ENCODE measurements around the gene PASK.

PASK gene

GRCh38 chr2:241067501-241068135 is 81.7 kb downstream of the PASK start:
- ChIA-PET POLR2A (interaction anchor here (1.3 kb wide), 1 partner anchor 11 kb away, joined by 4 read pairs; no protein-coding TSS in a partner anchor), CTCF (interaction anchor here (1.2 kb wide), 1 partner anchor 11 kb away, joined by 6 read pairs; no protein-coding TSS in a partner anchor)
- TF ChIP-seq L3MBTL2 (conservative IDR thresholded peaks at IDR 0.05) (no peak), NFRKB (IDR thresholded peaks at IDR 0.05) (no peak), FOXM1 (IDR thresholded peaks at IDR 0.05; ENCODE audit: borderline replicate concordance) (no peak), PKNOX1 (IDR thresholded peaks at IDR 0.05) (no peak), ARNT (IDR thresholded peaks at IDR 0.05) (no peak), TARDBP (IDR thresholded peaks at IDR 0.05) (no peak), HDGF (IDR thresholded peaks at IDR 0.05; ENCODE audit: borderline replicate concordance) (no peak), FOXK2 (IDR thresholded peaks at IDR 0.05) (no peak), LEF1 (IDR thresholded peaks at IDR 0.05; ENCODE audit: borderline replicate concordance) (no peak), ELF4 (IDR thresholded peaks at IDR 0.05) (no peak), SP1 (IDR thresholded peaks at IDR 0.05) (no peak), BHLHE40 (IDR thresholded peaks at IDR 0.05; ENCODE audit: borderline replicate concordance) (no peak)
- DNase-seq (ENCODE audit: extremely low spot score): no peak

GRCh38 chr2:241066893-241067341 is 82.4 kb downstream of the PASK start:
- DNase-seq (ENCODE audit: extremely low spot score): no peak
- CTCF ChIA-PET: no interaction called here
- POLR2A ChIA-PET: no interaction called here
- no peak for TF ChIP-seq BHLHE40 (IDR thresholded peaks at IDR 0.05; ENCODE audit: borderline replicate concordance)
- no peak for TF ChIP-seq FOXA1 (IDR thresholded peaks at IDR 0.05)
- TF ChIP-seq L3MBTL2 (conservative IDR thresholded peaks at IDR 0.05): no peak
- TF ChIP-seq SUZ12 (IDR thresholded peaks at IDR 0.05): no peak
- TF ChIP-seq NFRKB (IDR thresholded peaks at IDR 0.05): no peak
- TF ChIP-seq PKNOX1 (IDR thresholded peaks at IDR 0.05): no peak
- TF ChIP-seq SP1 (IDR thresholded peaks at IDR 0.05): no peak

GRCh38 chr2:241066171-241066892 is 82.9 kb downstream of the PASK start:
- CTCF ChIA-PET: no interaction called here
- DNase-seq (ENCODE audit: extremely low spot score): no peak
- POLR2A ChIA-PET: interaction anchor here (0.9 kb wide), 1 partner anchor 36 kb away, joined by 3 read pairs; no protein-coding TSS in a partner anchor
- TF ChIP-seq PKNOX1 (IDR thresholded peaks at IDR 0.05) (no peak), ELF4 (IDR thresholded peaks at IDR 0.05) (no peak), LEF1 (IDR thresholded peaks at IDR 0.05; ENCODE audit: borderline replicate concordance) (no peak), SUZ12 (IDR thresholded peaks at IDR 0.05) (no peak), L3MBTL2 (conservative IDR thresholded peaks at IDR 0.05) (no peak), CTBP1 (IDR thresholded peaks at IDR 0.05; ENCODE audit: borderline replicate concordance) (no peak), FOXA1 (IDR thresholded peaks at IDR 0.05) (no peak), SP1 (IDR thresholded peaks at IDR 0.05) (no peak), HDGF (IDR thresholded peaks at IDR 0.05; ENCODE audit: borderline replicate concordance) (no peak), TARDBP (IDR thresholded peaks at IDR 0.05) (no peak), NFRKB (IDR thresholded peaks at IDR 0.05) (no peak), FOXM1 (IDR thresholded peaks at IDR 0.05; ENCODE audit: borderline replicate concordance) (no peak), ARNT (IDR thresholded peaks at IDR 0.05) (no peak), FOXK2 (IDR thresholded peaks at IDR 0.05) (no peak)

- ChIA-PET CTCF (no interaction called here), POLR2A (interaction anchor here (0.9 kb wide), 1 partner anchor 37 kb away, joined by 3 read pairs; no protein-coding TSS in a partner anchor)
- DNase-seq (ENCODE audit: extremely low spot score): no peak
- TF ChIP-seq ZNF384 (IDR thresholded peaks at IDR 0.05) (no peak), FOXM1 (IDR thresholded peaks at IDR 0.05; ENCODE audit: borderline replicate concordance) (no peak), TARDBP (IDR thresholded peaks at IDR 0.05) (no peak), L3MBTL2 (conservative IDR thresholded peaks at IDR 0.05) (no peak), SP1 (IDR thresholded peaks at IDR 0.05) (no peak), NFRKB (IDR thresholded peaks at IDR 0.05) (no peak), FOXA1 (IDR thresholded peaks at IDR 0.05) (no peak), ARNT (IDR thresholded peaks at IDR 0.05) (no peak), SUZ12 (IDR thresholded peaks at IDR 0.05) (no peak)
Measured at GRCh38 chr2:241065355-241065803, 83.9 kb downstream of the PASK start.

- ChIA-PET POLR2A (no interaction called here), CTCF (no interaction called here)
- no peak for DNase-seq (ENCODE audit: extremely low spot score)
- TF ChIP-seq BHLHE40 (IDR thresholded peaks at IDR 0.05; ENCODE audit: borderline replicate concordance) (no peak), PKNOX1 (IDR thresholded peaks at IDR 0.05) (no peak), LEF1 (IDR thresholded peaks at IDR 0.05; ENCODE audit: borderline replicate concordance) (no peak), SP1 (IDR thresholded peaks at IDR 0.05) (no peak), FOXM1 (IDR thresholded peaks at IDR 0.05; ENCODE audit: borderline replicate concordance) (no peak), L3MBTL2 (conservative IDR thresholded peaks at IDR 0.05) (no peak), CTBP1 (IDR thresholded peaks at IDR 0.05; ENCODE audit: borderline replicate concordance) (no peak)
Measured at GRCh38 chr2:241064802-241065354, 84.4 kb downstream of the PASK start.

All from HEK293T (cell line).